ES-I3 (cell line): ENCODE data around the gene MAGI2.

ENCODE experiments used
- H3K36me3 ChIP-seq: 2 replicates; pipeline ENCODE4 v1.6.1; 2013; ENCODE audit warnings: mild to moderate bottlenecking, low read length, control low read depth, moderate library complexity; ENCODE audit not compliant: insufficient read depth
- H3K4me1 ChIP-seq: 2 replicates; pipeline ENCODE4 v1.6.1; 2013; ENCODE audit warnings: mild to moderate bottlenecking, control low read depth, low read length; ENCODE audit not compliant: insufficient read depth
- H3K9ac ChIP-seq: 2 replicates; pipeline ENCODE4 v1.6.1; 2013; ENCODE audit warnings: low read depth, mild to moderate bottlenecking, low read length, moderate library complexity
- H3K9me3 ChIP-seq: 2 replicates; pipeline ENCODE4 v1.6.1; 2013; ENCODE audit warnings: mild to moderate bottlenecking, low read length, moderate library complexity; ENCODE audit not compliant: control insufficient read depth, insufficient read depth

MAGI2 gene

DNA sequence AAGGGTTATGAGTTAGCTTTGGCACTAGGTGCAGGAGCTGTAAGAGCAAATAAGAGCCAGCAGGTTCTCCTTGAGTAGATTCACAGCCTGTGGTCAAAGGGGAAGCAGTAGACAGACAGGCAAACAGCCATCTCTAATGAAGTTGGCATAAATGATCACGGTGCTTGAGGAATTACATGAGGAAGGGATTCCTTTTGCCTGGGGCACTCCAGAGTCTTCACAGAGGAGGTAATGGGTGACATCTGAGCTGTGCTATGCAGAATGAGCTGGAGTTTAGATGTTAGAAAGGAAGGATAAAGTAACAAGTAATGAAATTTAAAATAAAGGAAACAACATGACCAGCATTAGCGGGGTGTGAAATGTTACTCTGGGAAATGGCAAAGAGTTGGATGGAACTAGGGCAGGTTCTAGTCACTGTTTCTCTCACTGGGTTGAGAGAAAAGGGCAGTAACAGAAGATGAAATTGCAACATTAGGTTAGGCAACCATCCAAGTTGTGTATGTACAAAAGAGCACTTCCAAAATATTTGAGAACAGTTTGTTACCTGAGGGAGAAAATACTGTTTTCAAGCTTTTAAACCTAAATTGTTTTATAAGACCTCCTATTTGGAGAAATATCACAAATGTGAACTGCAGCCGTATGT, 1041.1 kb downstream of the MAGI2 start:
- no peaks in the 10 kb centered on the region for H3K4me1 ChIP-seq
- H3K9me3 ChIP-seq, result no peaks in the 10 kb centered on the region
- H3K9ac ChIP-seq, result no peak overlapping the region
- H3K36me3 ChIP-seq, result no peaks in the 10 kb centered on the region

DNA sequence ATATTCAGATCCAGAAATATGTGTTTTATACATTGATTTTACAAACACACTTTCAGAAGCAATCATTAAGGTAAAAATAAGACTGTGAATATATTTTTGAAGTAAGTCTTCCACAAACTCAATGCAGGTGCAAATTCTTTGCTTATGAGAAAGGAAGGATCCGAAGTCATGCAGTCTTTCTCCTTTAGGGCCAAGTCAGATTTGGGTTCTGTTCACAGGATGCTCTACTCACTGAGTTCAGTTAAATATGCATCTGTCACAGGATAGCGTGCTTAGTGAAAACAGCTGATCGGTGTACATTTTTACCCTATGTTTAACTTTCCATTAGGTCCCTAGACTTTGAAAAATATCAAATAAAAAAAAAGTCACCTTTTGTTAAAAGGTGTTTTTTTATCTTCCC, 1046.4 kb downstream of the MAGI2 start:
- Histone ChIP-seq H3K36me3 (no peaks in the 10 kb centered on the region), H3K9me3 (no peaks in the 10 kb centered on the region), H3K9ac (no peak overlapping the region), H3K4me1 (no peaks in the 10 kb centered on the region)

DNA sequence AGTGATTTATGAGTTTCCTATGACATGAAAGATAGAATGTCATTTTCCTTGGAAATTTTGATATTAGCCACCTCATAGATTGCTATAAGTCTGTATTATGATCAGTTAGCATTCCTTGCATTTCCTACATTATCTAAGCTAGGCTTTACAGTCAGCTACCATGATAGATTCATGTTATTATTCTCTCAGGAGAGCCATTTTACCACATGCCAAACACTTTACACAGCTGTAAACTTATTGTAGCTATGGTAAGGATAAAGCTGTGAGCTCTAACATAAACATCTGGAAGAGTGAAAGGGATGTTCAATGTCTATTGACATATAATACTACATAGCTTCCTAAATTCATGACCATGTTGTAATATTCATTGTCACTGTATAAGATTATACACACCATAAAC, 1046.9 kb downstream of the MAGI2 start:
- Histone ChIP-seq H3K4me1 (no peaks in the 10 kb centered on the region), H3K9me3 (no peaks in the 10 kb centered on the region), H3K36me3 (no peaks in the 10 kb centered on the region), H3K9ac (no peak overlapping the region)

DNA sequence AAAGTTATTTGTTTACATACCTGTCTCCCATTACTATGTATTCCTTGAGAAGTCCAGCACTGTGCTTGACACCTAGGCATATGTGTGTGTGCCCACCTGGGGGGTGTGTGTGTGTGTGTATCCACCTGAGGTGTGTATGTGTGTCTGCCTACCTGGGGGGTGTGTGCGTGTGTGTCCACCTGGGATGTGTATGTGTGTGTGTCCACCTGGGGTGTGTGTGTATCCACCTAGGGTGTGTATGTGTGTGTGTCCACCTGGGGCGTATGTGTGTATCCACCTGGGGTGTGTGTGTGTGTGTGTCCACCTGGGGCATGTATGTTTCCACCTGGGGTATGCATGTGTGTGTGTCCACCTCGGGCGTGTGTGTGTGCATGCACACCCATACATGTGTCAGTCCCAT, 1051.4 kb downstream of the MAGI2 start:
- Histone ChIP-seq H3K9ac (no peak overlapping the region), H3K36me3 (no peaks in the 10 kb centered on the region), H3K9me3 (no peaks in the 10 kb centered on the region), H3K4me1 (peaks cover 25% of the 10 kb centered on the region)

DNA sequence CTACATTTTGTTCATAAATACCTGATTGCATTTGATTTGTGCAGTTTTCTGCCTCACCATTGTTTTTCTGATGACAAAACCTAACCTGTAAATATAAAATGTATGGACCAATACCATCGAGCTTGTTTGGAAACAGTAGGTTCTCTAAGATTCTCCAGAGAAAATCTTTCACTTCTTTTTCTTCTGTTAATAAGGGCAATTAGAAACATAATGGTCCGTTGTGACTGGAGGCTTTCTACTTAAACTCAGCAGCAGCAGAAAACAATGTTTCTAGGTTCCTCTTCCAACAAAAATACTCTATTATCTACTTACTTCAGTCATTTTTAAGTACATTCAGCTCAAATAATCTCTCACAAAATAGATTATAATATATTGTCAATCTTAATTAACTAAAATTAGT, 1053.4 kb downstream of the MAGI2 start:
- H3K9ac ChIP-seq, result no peak overlapping the region
- no peaks in the 10 kb centered on the region for H3K9me3 ChIP-seq
- H3K4me1 ChIP-seq, result peaks cover 29% of the 10 kb centered on the region
- H3K36me3 ChIP-seq, result no peaks in the 10 kb centered on the region

DNA sequence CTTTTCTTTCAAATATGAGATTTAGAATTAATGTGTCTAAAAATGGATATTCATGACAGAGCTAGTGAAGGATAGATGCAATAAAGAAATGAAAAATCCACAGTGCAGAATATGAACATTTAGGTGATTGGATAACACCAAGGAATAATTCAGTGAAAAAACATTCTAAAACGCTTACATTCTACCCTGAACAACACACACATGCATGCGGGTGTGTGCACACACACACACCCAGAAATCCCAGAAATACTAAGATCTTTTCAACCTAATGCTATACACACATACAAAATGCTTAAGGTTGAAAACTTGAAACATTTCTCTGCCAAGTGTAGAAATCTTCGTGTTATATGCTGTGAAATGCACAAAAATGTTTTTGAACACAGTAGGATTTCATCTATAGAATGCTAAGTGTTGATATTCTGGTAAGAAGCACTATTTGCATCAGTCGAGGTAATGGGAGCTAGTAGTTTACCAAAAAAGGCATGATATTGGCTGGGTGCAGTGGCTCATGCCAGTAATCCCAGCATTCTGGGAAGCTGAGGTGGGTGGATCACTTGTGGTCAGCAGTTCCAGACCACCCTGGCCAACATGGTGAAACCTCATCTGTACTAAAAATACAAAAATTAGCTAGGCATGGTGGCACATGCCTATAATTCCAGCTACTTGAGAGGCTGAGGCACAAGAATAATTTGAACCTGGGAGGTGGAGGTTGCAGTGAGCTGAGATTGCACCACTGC, 1054.3 kb downstream of the MAGI2 start:
- Histone ChIP-seq H3K36me3 (no peaks in the 10 kb centered on the region), H3K4me1 (peaks cover 30% of the 10 kb centered on the region), H3K9me3 (no peaks in the 10 kb centered on the region), H3K9ac (no peak overlapping the region)

DNA sequence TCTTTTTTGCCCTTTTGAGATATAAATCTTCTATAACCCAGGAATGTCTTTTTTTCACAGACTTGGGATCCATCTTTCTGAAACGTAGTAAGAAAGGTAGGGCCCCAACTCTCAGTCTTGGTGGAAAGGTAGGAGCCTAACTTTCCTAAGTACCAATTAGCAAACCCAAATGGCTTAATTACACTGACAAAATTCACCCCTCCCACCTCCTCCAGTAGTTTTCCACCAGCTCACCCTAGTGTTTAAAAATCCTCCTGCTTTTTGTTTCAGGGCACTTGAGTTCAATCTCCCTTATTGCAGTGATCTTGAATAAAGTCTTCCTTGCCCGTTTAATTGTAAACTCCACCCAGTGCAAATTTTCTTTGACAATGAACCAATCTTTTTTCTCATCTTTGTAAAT, 1054.9 kb downstream of the MAGI2 start:
- Histone ChIP-seq H3K9ac (no peak overlapping the region), H3K4me1 (peaks cover 30% of the 10 kb centered on the region), H3K9me3 (no peaks in the 10 kb centered on the region), H3K36me3 (no peaks in the 10 kb centered on the region)

DNA sequence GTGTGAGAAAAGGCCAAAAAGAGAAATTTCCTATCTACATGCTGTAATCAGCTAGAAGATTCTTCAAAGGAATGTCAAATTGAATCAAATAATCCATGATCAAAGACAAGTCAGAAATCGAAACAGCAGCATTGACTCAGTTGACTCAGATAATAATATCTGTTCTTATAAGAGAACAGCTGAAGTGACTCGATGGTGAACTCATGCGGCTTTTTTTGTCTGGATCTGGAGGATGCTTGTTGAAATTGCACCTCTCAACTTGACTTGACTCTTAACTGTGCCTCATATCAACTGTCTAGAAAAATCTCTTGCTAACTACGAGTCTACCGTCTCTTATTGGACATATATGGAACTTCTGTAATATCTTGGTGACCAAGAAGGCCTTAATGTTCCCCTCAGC, 1055.4 kb downstream of the MAGI2 start:
- H3K4me1 ChIP-seq, result peaks cover 30% of the 10 kb centered on the region
- no peaks in the 10 kb centered on the region for H3K9me3 ChIP-seq
- no peak overlapping the region for H3K9ac ChIP-seq
- no peaks in the 10 kb centered on the region for H3K36me3 ChIP-seq

DNA sequence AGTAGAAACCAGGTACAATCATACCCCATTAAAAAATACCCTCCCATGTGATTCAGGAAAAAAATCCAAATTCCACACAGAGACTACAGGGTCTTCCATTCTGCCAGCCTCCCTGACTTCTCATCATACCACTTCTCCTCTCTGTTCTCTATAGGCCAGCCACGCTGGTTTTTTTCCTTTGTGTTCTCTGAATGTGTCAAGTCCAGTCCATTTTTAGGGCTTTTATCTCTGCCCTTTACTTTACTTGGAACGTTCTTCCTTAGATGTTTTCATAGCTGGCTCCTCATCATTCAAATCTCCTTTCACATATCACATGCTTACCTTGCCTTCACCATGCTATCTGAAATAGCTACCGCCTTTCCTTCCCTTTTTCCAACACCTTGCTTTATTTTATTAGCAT, 1057.3 kb downstream of the MAGI2 start:
- Histone ChIP-seq H3K4me1 (peaks cover 28% of the 10 kb centered on the region), H3K9ac (no peak overlapping the region), H3K9me3 (no peaks in the 10 kb centered on the region), H3K36me3 (no peaks in the 10 kb centered on the region)

DNA sequence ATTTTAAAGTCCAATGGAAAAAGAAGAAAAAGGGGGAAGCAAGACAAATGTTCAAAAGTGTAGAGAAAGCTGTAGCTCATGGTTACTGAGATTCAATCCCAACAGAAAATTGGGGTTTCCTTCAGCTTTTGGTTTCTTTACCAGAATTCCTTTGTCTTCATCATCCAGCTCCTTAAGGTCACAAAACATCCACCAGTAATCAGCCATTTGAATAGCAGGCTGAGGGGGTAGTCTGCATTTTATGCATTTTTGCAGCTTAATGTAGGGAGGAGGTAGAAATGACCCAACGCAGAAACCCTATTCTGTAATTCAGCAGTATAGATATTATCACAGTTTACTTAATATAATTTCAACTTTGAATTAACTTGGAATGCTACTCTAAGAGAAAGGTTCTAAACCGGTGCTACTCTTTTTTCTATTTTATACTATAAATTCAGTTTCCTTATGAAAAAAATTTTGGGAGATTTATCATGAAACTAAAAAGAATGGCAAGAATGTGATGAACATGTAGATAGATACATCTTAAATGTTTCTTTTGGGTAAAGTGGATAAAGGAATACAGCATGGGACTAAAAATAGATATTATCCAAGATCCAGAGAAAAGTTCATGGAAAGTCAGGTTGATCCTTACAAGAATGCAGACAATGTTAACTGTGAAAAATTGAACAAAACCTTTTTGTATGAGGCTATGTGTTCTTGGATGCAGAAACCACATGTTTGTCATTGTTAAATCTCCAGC, 1058.0 kb downstream of the MAGI2 start:
- no peaks in the 10 kb centered on the region for H3K9me3 ChIP-seq
- no peaks in the 10 kb centered on the region for H3K36me3 ChIP-seq
- H3K4me1 ChIP-seq, result peaks cover 22% of the 10 kb centered on the region
- no peak overlapping the region for H3K9ac ChIP-seq

DNA sequence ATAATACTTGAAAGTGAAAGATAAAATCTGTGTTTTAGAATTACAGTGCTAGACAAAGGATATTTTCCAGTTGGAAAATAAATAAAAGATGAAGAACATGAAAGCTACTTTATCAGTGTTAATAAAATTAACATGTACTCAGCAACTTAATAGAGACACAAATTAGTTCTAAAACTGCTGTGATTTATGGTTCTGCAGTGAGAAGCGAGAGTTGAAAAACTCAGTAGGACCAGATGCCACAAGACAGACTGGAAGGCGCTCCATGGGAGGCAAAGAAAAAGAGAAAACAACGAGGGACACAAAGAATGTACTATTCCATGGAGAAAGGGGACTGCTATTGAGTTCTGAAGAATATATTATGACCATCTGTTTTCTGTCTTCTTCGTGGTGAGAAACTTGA, 1064.4 kb downstream of the MAGI2 start:
- no peaks in the 10 kb centered on the region for H3K36me3 ChIP-seq
- no peaks in the 10 kb centered on the region for H3K9me3 ChIP-seq
- H3K9ac ChIP-seq, result no peak overlapping the region
- H3K4me1 ChIP-seq, result no peaks in the 10 kb centered on the region

DNA sequence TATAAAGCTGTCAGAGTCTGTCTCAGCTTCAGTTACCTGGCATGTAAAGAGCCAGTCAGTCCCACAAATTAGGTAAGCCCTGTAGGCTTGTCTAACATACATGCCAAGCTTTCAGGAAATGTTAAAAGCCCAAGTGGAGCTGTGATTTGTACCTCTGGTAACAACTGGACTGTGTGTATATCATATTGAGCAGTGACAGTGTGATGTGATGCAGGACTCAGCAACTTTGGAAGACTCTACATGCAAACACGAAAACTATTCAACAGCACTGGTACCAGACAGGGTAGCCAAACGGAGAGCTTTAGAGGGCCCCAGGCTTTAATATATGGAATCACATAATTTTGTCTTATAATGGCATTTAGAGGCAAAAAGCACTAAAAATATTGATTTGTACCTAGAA, 1066.9 kb downstream of the MAGI2 start:
- Histone ChIP-seq H3K4me1 (no peaks in the 10 kb centered on the region), H3K9me3 (no peaks in the 10 kb centered on the region), H3K36me3 (no peaks in the 10 kb centered on the region), H3K9ac (no peak overlapping the region)

DNA sequence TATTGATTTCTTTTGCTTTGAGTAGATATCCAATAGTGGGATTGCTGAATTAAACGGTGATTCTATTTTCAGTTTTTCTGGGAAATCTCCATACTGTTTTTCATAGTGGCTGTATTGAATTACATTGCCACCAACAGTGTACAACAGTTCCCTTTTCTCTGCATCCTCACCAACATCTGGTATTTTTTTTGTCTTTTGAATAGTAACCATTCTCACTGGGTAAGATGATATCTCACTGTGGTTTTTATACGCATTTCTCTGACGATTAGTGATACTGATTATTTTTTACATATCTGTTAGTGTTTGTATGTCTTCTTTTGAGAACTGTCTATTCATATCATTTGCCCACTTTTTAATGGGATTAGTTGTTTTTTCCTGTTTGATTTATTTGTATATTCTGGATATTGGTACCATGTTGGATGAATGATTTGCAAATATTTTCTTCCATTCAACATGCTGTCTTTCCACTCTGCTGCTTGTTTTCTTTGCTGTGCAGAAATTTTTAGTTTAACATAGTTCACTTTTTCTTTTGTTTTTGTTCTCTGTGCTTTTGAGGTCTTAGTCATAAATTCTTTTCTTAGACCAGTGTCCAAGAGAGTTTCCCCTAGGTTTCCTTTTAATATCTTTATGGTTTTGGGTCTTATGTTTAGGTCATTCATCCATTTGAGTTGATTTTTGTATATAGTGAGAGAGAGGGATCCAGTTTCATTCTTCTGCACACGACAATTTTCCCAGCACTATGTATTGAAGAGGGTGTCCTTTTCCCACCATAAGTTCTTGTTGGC, 1070.2 kb downstream of the MAGI2 start:
- H3K4me1 ChIP-seq, result no peaks in the 10 kb centered on the region
- no peaks in the 10 kb centered on the region for H3K36me3 ChIP-seq
- H3K9me3 ChIP-seq, result no peaks in the 10 kb centered on the region
- no peak overlapping the region for H3K9ac ChIP-seq

DNA sequence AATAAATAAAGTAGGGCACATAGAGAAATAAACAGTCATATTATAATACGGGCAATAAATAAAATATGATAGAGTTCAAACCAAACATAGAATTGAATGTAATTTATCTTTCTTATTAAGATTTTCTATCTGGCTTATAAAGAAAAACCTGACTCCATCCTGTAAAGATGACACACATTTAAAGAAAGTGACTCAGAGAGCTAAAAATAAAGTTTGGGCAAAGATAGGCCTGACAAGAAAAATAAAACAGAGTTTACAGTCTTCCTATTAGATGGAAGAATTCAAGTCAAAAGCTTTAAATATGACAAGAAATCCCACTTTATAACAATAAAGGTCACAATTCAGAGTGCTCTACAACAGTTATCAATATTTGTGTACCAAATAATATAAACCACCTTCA, 1074.3 kb downstream of the MAGI2 start:
- no peak overlapping the region for H3K9ac ChIP-seq
- H3K9me3 ChIP-seq, result no peaks in the 10 kb centered on the region
- H3K36me3 ChIP-seq, result no peaks in the 10 kb centered on the region
- no peaks in the 10 kb centered on the region for H3K4me1 ChIP-seq
